HCT116 (cell line): ENCODE data around the gene TOX3. TPM values are rescaled to one million over a fixed set of nuclear protein-coding genes. Genes with fewer than 3 reads are reported as not detected.

Source experiments
- ATAC-seq: fragments of 200-7000 bp; cut with Tn5 transposase; 2 replicates; pipeline ENCODE4 v1.9.1; 2020; ENCODE audit warnings: mild to moderate bottlenecking, moderate library complexity
- BruUV-seq: library from RNA; stranded (reverse); fragments of 400-500 nt; replicated peaks from 2 replicates; lab custom pipeline; 2021; lab: Mats Ljungman, UMichigan
- CTCF ChIA-PET: fragments of 300-600 bp; sonication (Branson Sonifier 250); formaldehyde crosslinking; loops from one replicate; lab custom pipeline; 2021; ENCODE audit warnings: antibody characterized with exemption; lab: Charles Lee
- POLR2A ChIA-PET: fragments of 300-600, 350-600 bp; sonication (Branson Sonifier 250); formaldehyde crosslinking; loops from one replicate; lab custom pipeline; 2021; ENCODE audit warnings: antibody characterized with exemption; lab: Charles Lee
- RAD21 ChIA-PET, 2 experiments: fragments of 300-600 bp; sonication (Branson Sonifier 250); formaldehyde crosslinking; loops; one replicate each; lab custom pipeline; 2023; ENCODE audit warnings: low total read pairs in 2 of 2; ENCODE audit not compliant: uncharacterized antibody in 2 of 2, unreplicated experiment in 2 of 2, low non-redundant PET in 1 of 2; lab: Charles Lee
- DNase-seq: peaks from one replicate; pipeline ENCODE4 v3.0.0-alpha.2; 2010; ENCODE audit warnings: low read depth, low spot score
- H2AFZ ChIP-seq: fragments of 200-600 bp; shearing (Covaris generic), sonication (generic); 2 replicates; pipeline ENCODE4 v1.6.1; 2017; ENCODE audit warnings: low read depth, mixed run types, mixed read lengths, antibody characterized with exemption, low read length; ENCODE audit not compliant: poor library complexity, severe bottlenecking
- H3K27ac ChIP-seq: 2 replicates; pipeline ENCODE4 v1.5.1; 2012; ENCODE audit warnings: low read depth, low read length
- H3K27me3 ChIP-seq: fragments of 200-600 bp; sonication (generic); 2 replicates; pipeline ENCODE4 v1.6.1; 2016; ENCODE audit warnings: mixed run types, low read length, mixed read lengths; ENCODE audit not compliant: insufficient read depth
- H3K36me3 ChIP-seq, 2 experiments: fragments of 200-500 bp in 1 of 2; fragments of 200-600 bp in 1 of 2; sonication (Bioruptor generic) in 1 of 2; sonication (generic) in 1 of 2; 2 replicates each; pipeline versions ENCODE4 v1.5.1 to v1.6.1; 2014 to 2016; ENCODE audit warnings: low read length in 2 of 2, inconsistent platforms in 1 of 2, mixed read lengths in 1 of 2, mixed run types in 1 of 2; ENCODE audit not compliant: insufficient read depth in 2 of 2, control insufficient read depth in 1 of 2
- H3K4me1 ChIP-seq, 2 experiments: fragments of 200-600 bp in 1 of 2; sonication (generic) in 1 of 2; 2 replicates each; pipeline versions ENCODE4 v1.5.1 to v1.6.1; 2012 to 2017; ENCODE audit warnings: low read length in 2 of 2, inconsistent platforms in 1 of 2, mild to moderate bottlenecking in 1 of 2, mixed read lengths in 1 of 2, mixed run types in 1 of 2, moderate library complexity in 1 of 2; ENCODE audit not compliant: insufficient read depth in 2 of 2, control insufficient read depth in 1 of 2
- H3K4me2 ChIP-seq: fragments of 200-600 bp; sonication (generic); 2 replicates; pipeline ENCODE4 v1.6.1; 2017; ENCODE audit warnings: mixed run types, low read length, mixed read lengths
- H3K4me3 ChIP-seq, 2 experiments: fragments of 200-600 bp in 1 of 2; sonication (generic) in 1 of 2; replicated peaks in 1 of 2; 2 replicates each; pipeline ENCODE4 v1.5.1; 2011 to 2016; ENCODE audit warnings: low read length in 2 of 2, control low read depth in 1 of 2, low read depth in 1 of 2, mild to moderate bottlenecking in 1 of 2, mixed read lengths in 1 of 2, mixed run types in 1 of 2
- H3K79me2 ChIP-seq: fragments of 200-600 bp; sonication (generic); 2 replicates; pipeline ENCODE4 v1.6.1; 2017; ENCODE audit warnings: mild to moderate bottlenecking, mixed run types, low read length, moderate library complexity, mixed read lengths; ENCODE audit not compliant: insufficient read depth
- H3K9ac ChIP-seq: fragments of 200-600 bp; sonication (generic); 2 replicates; pipeline ENCODE4 v1.6.1; 2016; ENCODE audit warnings: low read length, mixed read lengths
- H3K9me2 ChIP-seq: fragments of 200-600 bp; sonication (generic), shearing (Covaris generic); 2 replicates; pipeline ENCODE4 v1.6.1; 2017; ENCODE audit warnings: mixed run types, mild to moderate bottlenecking, moderate library complexity; ENCODE audit not compliant: insufficient read depth
- H3K9me3 ChIP-seq, 2 experiments: fragments of 200-500 bp in 1 of 2; fragments of 200-600 bp in 1 of 2; sonication (Bioruptor generic) in 1 of 2; sonication (generic) in 1 of 2; 2 replicates each; pipeline ENCODE4 v1.6.1; 2014 to 2017; ENCODE audit warnings: low read length in 2 of 2, mixed read lengths in 2 of 2, inconsistent platforms in 1 of 2, low read depth in 1 of 2, mild to moderate bottlenecking in 1 of 2, mixed run types in 1 of 2, moderate library complexity in 1 of 2; ENCODE audit not compliant: control insufficient read depth in 1 of 2, insufficient read depth in 1 of 2
- H4K20me1 ChIP-seq: fragments of 200-600 bp; sonication (generic), shearing (Covaris generic); 2 replicates; pipeline ENCODE4 v1.6.1; 2017; ENCODE audit warnings: mixed run types, mild to moderate bottlenecking, moderate library complexity; ENCODE audit not compliant: insufficient read depth
- CBX3 ChIP-seq: IDR thresholded peaks from 2 replicates; pipeline ENCODE4 v1.6.1; 2012; ENCODE audit warnings: low read depth
- CEBPB ChIP-seq: IDR thresholded peaks from 2 replicates; pipeline ENCODE4 v1.6.1; 2012; ENCODE audit warnings: low read depth
- EZH2phosphoT487 ChIP-seq: fragments of 200-600 bp; IDR thresholded peaks from 2 replicates; pipeline ENCODE4 v1.6.1; 2018; ENCODE audit warnings: antibody characterized with exemption, borderline replicate concordance
- FOSL1 ChIP-seq: IDR thresholded peaks from 2 replicates; pipeline ENCODE4 v1.6.1; 2012; ENCODE audit warnings: low read depth
- POLR2A ChIP-seq: IDR thresholded peaks from 2 replicates; pipeline ENCODE4 v1.7.0; 2011; ENCODE audit warnings: borderline replicate concordance; ENCODE audit not compliant: insufficient read depth, insufficient read length; ENCODE audit errors: extremely low read depth
- RAD21 ChIP-seq: IDR thresholded peaks from 2 replicates; pipeline ENCODE4 v1.6.1; 2012; ENCODE audit warnings: low read depth, mild to moderate bottlenecking
- SIN3A ChIP-seq: IDR thresholded peaks from 2 replicates; pipeline ENCODE4 v1.6.1; 2012; ENCODE audit warnings: low read depth
- TCF7L2 ChIP-seq: IDR thresholded peaks from 2 replicates; pipeline ENCODE4 v1.7.0; 2011; ENCODE audit warnings: borderline replicate concordance, inconsistent platforms; ENCODE audit not compliant: insufficient read depth, insufficient read length; ENCODE audit errors: extremely low read depth
- ZFX ChIP-seq: fragments of 450-650 bp; IDR thresholded peaks from 2 replicates; pipeline ENCODE4 v1.6.1; 2017
- ZNF274 ChIP-seq: fragments of 200-500 bp; sonication (Bioruptor generic); IDR thresholded peaks from 2 replicates; pipeline ENCODE4 v1.6.1; 2014; ENCODE audit warnings: mild to moderate bottlenecking, low read depth, low read length, inconsistent platforms
- intact Hi-C: fragments of 100-400 bp; cut with micrococcal nuclease; formaldehyde crosslinking; loops from 2 replicates; pipeline ENCODE4 v1.10.0; 2022
- total RNA-seq: library from RNA; stranded (reverse); gene quantifications from one replicate; pipeline ENCODE4 v1.2.1, GENCODE V29; 2021; ENCODE audit not compliant: unreplicated experiment
- TF ChIP-seq, protein P1 (sequence below): IDR thresholded peaks from 2 replicates; pipeline ENCODE4 v1.6.1; 2012; ENCODE audit warnings: low read depth

The TOX3 gene
- total RNA-seq, 1 experiment from 2014 or later: not detected

- TF ChIP-seq SIN3A: no peak
- no peak for TF ChIP-seq ZFX
- no peak for TF ChIP-seq EZH2phosphoT487
- no peak for TF ChIP-seq TCF7L2
- TF ChIP-seq POLR2A: no peak
- TF ChIP-seq CBX3: no peak
- TF ChIP-seq ZNF274: no peak
- TF ChIP-seq RAD21: no peak
- TF ChIP-seq CEBPB: no peak
These were observed 31.8 kb downstream of the TOX3 start (continued) for GRCh38 chr16:52515068-52515671.

DNA sequence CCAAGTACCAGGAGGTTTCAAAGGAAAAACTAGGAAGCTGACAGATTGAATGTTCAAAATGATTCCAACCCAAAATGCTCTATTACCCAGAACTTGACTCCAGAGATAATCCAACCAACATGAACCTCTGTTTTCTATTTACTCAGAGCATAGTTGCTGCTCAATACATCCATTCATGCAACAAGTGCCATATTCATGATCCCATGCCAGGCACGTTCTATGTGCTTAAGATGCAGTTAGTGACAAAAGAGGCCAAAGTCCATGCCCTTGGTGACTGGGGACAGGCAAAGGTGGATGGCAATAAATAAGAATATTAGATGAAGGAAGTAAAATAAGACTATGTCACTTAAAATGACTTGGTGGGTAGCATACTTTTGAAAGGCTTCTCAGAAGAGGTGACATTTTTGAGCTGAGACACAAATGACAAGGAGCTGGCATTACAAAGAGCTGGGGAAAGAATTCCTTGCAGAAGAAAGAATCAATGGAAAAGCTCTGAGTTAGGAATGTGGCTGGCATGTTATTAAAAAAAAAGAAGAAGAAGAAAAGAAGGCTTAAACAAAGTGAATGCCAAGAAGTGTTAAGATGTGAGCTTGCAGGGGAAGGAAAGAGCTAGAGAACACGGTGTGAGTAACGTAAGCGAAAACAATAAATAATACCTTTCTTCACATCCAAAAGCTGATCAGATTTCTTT lies 34.5 kb downstream of the TOX3 start:
- Histone ChIP-seq H4K20me1 (no peaks in the 10 kb centered on the region), H3K4me1 (no peaks in the 10 kb centered on the region), H3K9me2 (no peaks in the 10 kb centered on the region), H2AFZ (no peak overlapping the region), H3K4me2 (no peak overlapping the region), H3K27ac (no peak overlapping the region), H3K9ac (no peak overlapping the region), H3K9me3 (peaks cover 0 to 10% of the 10 kb centered on the region in 2 experiments; a peak in 2 of 4 replicates), H3K79me2 (no peaks in the 10 kb centered on the region), H3K27me3 (no peaks in the 10 kb centered on the region), H3K36me3 (no peaks in the 10 kb centered on the region), H3K4me3 (no peak overlapping the region)
- BruUV-seq: no TSS peak
- POLR2A ChIA-PET: no interaction called here
- RAD21 ChIA-PET: no interaction called here
- CTCF ChIA-PET: no interaction called here
- ATAC-seq (no peak), DNase-seq (no peak)
- intact Hi-C loops: no loop called here
- TF ChIP-seq, protein P1, sequence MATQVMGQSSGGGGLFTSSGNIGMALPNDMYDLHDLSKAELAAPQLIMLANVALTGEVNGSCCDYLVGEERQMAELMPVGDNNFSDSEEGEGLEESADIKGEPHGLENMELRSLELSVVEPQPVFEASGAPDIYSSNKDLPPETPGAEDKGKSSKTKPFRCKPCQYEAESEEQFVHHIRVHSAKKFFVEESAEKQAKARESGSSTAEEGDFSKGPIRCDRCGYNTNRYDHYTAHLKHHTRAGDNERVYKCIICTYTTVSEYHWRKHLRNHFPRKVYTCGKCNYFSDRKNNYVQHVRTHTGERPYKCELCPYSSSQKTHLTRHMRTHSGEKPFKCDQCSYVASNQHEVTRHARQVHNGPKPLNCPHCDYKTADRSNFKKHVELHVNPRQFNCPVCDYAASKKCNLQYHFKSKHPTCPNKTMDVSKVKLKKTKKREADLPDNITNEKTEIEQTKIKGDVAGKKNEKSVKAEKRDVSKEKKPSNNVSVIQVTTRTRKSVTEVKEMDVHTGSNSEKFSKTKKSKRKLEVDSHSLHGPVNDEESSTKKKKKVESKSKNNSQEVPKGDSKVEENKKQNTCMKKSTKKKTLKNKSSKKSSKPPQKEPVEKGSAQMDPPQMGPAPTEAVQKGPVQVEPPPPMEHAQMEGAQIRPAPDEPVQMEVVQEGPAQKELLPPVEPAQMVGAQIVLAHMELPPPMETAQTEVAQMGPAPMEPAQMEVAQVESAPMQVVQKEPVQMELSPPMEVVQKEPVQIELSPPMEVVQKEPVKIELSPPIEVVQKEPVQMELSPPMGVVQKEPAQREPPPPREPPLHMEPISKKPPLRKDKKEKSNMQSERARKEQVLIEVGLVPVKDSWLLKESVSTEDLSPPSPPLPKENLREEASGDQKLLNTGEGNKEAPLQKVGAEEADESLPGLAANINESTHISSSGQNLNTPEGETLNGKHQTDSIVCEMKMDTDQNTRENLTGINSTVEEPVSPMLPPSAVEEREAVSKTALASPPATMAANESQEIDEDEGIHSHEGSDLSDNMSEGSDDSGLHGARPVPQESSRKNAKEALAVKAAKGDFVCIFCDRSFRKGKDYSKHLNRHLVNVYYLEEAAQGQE: no peak
- TF ChIP-seq ZNF274: no peak
- TF ChIP-seq FOSL1: no peak
- no peak for TF ChIP-seq POLR2A
